Mesendoderm (in vitro differentiated cells): ENCODE data around the gene CFAP46.

Experiments used
- DNase-seq: peaks from one replicate; pipeline ENCODE4 v3.0.0; 2013
- H2AK5ac ChIP-seq: 2 replicates; pipeline ENCODE4 v1.6.1; 2013; ENCODE audit warnings: low read length, inconsistent platforms
- H2BK120ac ChIP-seq: 2 replicates; pipeline ENCODE4 v1.6.1; 2013; ENCODE audit warnings: low read depth, mild to moderate bottlenecking, low read length, moderate library complexity, mixed read lengths
- H2BK15ac ChIP-seq: replicated peaks from 2 replicates; pipeline ENCODE4 v1.6.1; 2013; ENCODE audit warnings: low read depth, mild to moderate bottlenecking, moderate library complexity
- H2BK5ac ChIP-seq: 2 replicates; pipeline ENCODE4 v1.6.1; 2013; ENCODE audit warnings: low read length, inconsistent platforms
- H3K18ac ChIP-seq: 2 replicates; pipeline ENCODE4 v1.6.1; 2013; ENCODE audit warnings: mild to moderate bottlenecking, low read length, mixed read lengths
- H3K23ac ChIP-seq: one replicate; pipeline ENCODE4 v1.6.1; 2013; ENCODE audit warnings: low read length
- H3K27ac ChIP-seq: 2 replicates; pipeline ENCODE4 v1.5.1; 2013; ENCODE audit warnings: low read depth, mild to moderate bottlenecking, inconsistent platforms, low read length, moderate library complexity
- H3K27me3 ChIP-seq: 2 replicates; pipeline ENCODE4 v1.6.1; 2013; ENCODE audit warnings: low read length, control low read depth, mild to moderate bottlenecking, inconsistent platforms; ENCODE audit not compliant: insufficient read depth, poor library complexity
- H3K36me3 ChIP-seq: 2 replicates; pipeline ENCODE4 v1.6.1; 2013; ENCODE audit warnings: low read length, inconsistent platforms; ENCODE audit not compliant: control insufficient read depth, insufficient read depth
- H3K4ac ChIP-seq: one replicate; pipeline ENCODE4 v1.6.1; 2013; ENCODE audit warnings: low read depth, mild to moderate bottlenecking, low read length, moderate library complexity
- H3K4me1 ChIP-seq: 2 replicates; pipeline ENCODE4 v1.6.1; 2013; ENCODE audit warnings: low read depth, low read length, inconsistent platforms; ENCODE audit not compliant: control insufficient read depth
- H3K4me2 ChIP-seq: 2 replicates; pipeline ENCODE4 v1.6.1; 2013; ENCODE audit warnings: low read length
- H3K4me3 ChIP-seq: 2 replicates; pipeline ENCODE4 v1.5.1; 2013; ENCODE audit warnings: mild to moderate bottlenecking, low read length
- H3K56ac ChIP-seq: one replicate; pipeline ENCODE4 v1.6.1; 2013; ENCODE audit warnings: low read length
- H3K79me1 ChIP-seq: 2 replicates; pipeline ENCODE4 v1.6.1; 2013; ENCODE audit warnings: low read length, inconsistent platforms
- H3K79me2 ChIP-seq: 2 replicates; pipeline ENCODE4 v1.6.1; 2013; ENCODE audit warnings: mild to moderate bottlenecking, low read length; ENCODE audit not compliant: control insufficient read depth, insufficient read depth
- H3K9ac ChIP-seq: 2 replicates; pipeline ENCODE4 v1.6.1; 2013; ENCODE audit warnings: low read length, inconsistent platforms
- H4K5ac ChIP-seq: one replicate; pipeline ENCODE4 v1.6.1; 2013; ENCODE audit warnings: low read length
- H4K8ac ChIP-seq: one replicate; pipeline ENCODE4 v1.6.1; 2013; ENCODE audit warnings: low read depth, mild to moderate bottlenecking, control low read depth, low read length, moderate library complexity
- WGBS: extraction: QIAGEN DNeasy Blood & Tissue Kit; methylation state at CpG from one replicate; pipeline ENCODE4 v1.1.7; 2013; ENCODE audit warnings: low lambda C conversion rate, missing lambda C conversion rate; ENCODE audit not compliant: insufficient coverage; ENCODE audit errors: extremely low coverage; 5-methylcytosine and 5-hydroxymethylcytosine counted together

The CFAP46 gene

GRCh38 chr10:132840698-132841614 lies 101.4 kb downstream of the CFAP46 start:
- WGBS = no CpG with 5 or more reads among the region's 24 CpGs
- no peak for DNase-seq
- Histone ChIP-seq H3K27me3 (no peaks in the 10 kb centered on the region), H3K4me1 (no peaks in the 10 kb centered on the region), H3K36me3 (no peaks in the 10 kb centered on the region), H3K79me1 (no peaks in the 10 kb centered on the region), H3K4me3 (no peak overlapping the region), H3K27ac (no peak overlapping the region), H2AK5ac (no peak overlapping the region), H3K4ac (no peak overlapping the region), H3K9ac (no peak overlapping the region), H4K8ac (no peak overlapping the region), H3K56ac (no peak overlapping the region), H3K18ac (no peak overlapping the region), H3K79me2 (no peaks in the 10 kb centered on the region), H2BK120ac (no peak overlapping the region), H3K4me2 (no peak overlapping the region), H4K5ac (no peak overlapping the region), H2BK5ac (no peak overlapping the region), H2BK15ac (no peak overlapping the region), H3K23ac (no peak overlapping the region)

- no peak overlapping the region for H3K56ac ChIP-seq
- no peak overlapping the region for H3K27ac ChIP-seq
- H3K27me3 ChIP-seq = no peaks in the 10 kb centered on the region
- no peak overlapping the region for H3K4me2 ChIP-seq
- no peak overlapping the region for H4K5ac ChIP-seq
- H3K4ac ChIP-seq = no peak overlapping the region
- H2BK120ac ChIP-seq = no peak overlapping the region
- H3K4me3 ChIP-seq = no peak overlapping the region
- H3K9ac ChIP-seq = no peak overlapping the region
- no peak overlapping the region for H3K23ac ChIP-seq
- H4K8ac ChIP-seq = no peak overlapping the region
- H3K79me1 ChIP-seq = no peaks in the 10 kb centered on the region
- H2BK5ac ChIP-seq = no peak overlapping the region
- H2BK15ac ChIP-seq = no peak overlapping the region
- no peak overlapping the region for H3K18ac ChIP-seq
- no CpG with 5 or more reads among the region's 13 CpGs for WGBS
- no peak overlapping the region for H2AK5ac ChIP-seq
- H3K79me2 ChIP-seq = no peaks in the 10 kb centered on the region
- no peaks in the 10 kb centered on the region for H3K36me3 ChIP-seq
- DNase-seq = no peak
- no peaks in the 10 kb centered on the region for H3K4me1 ChIP-seq
Measured at GRCh38 chr10:132839061-132839460, 103.3 kb downstream of the CFAP46 start.

- H3K4me1 ChIP-seq = no peaks in the 10 kb centered on the region
- no peak overlapping the region for H3K23ac ChIP-seq
- no peaks in the 10 kb centered on the region for H3K27me3 ChIP-seq
- no peak overlapping the region for H3K4ac ChIP-seq
- H2BK5ac ChIP-seq = no peak overlapping the region
- no peak overlapping the region for H3K27ac ChIP-seq
- H2BK15ac ChIP-seq = no peak overlapping the region
- H3K79me2 ChIP-seq = no peaks in the 10 kb centered on the region
- H2BK120ac ChIP-seq = no peak overlapping the region
- H3K4me3 ChIP-seq = no peak overlapping the region
- no peak overlapping the region for H3K56ac ChIP-seq
- H3K9ac ChIP-seq = no peak overlapping the region
- DNase-seq = no peak
- H4K8ac ChIP-seq = no peak overlapping the region
- H3K36me3 ChIP-seq = no peaks in the 10 kb centered on the region
- no peak overlapping the region for H2AK5ac ChIP-seq
- no peak overlapping the region for H3K18ac ChIP-seq
- no CpG with 5 or more reads among the region's 21 CpGs for WGBS
- no peak overlapping the region for H4K5ac ChIP-seq
- no peaks in the 10 kb centered on the region for H3K79me1 ChIP-seq
- no peak overlapping the region for H3K4me2 ChIP-seq
Measured at GRCh38 chr10:132838346-132838970, 103.9 kb downstream of the CFAP46 start.

- Histone ChIP-seq H3K27ac (no peak overlapping the region), H2AK5ac (no peak overlapping the region), H3K56ac (no peak overlapping the region), H3K4me2 (no peak overlapping the region), H3K4me1 (no peaks in the 10 kb centered on the region), H3K36me3 (no peaks in the 10 kb centered on the region), H3K4me3 (no peak overlapping the region), H3K18ac (no peak overlapping the region), H2BK15ac (no peak overlapping the region), H2BK120ac (no peak overlapping the region), H2BK5ac (no peak overlapping the region), H3K79me1 (no peaks in the 10 kb centered on the region), H3K27me3 (no peaks in the 10 kb centered on the region), H3K4ac (no peak overlapping the region), H3K79me2 (no peaks in the 10 kb centered on the region), H4K8ac (no peak overlapping the region), H4K5ac (no peak overlapping the region), H3K23ac (no peak overlapping the region), H3K9ac (no peak overlapping the region)
- no peak for DNase-seq
- no CpG with 5 or more reads among the region's 21 CpGs for WGBS
Measured at GRCh38 chr10:132837905-132838304, 104.5 kb downstream of the CFAP46 start.

GRCh38 chr10:132836832-132837540 lies 105.4 kb downstream of the CFAP46 start:
- Histone ChIP-seq H3K18ac (no peak overlapping the region), H2AK5ac (no peak overlapping the region), H3K4me2 (no peak overlapping the region), H3K4me1 (no peaks in the 10 kb centered on the region), H3K4me3 (no peak overlapping the region), H3K56ac (no peak overlapping the region), H3K4ac (no peak overlapping the region), H2BK15ac (no peak overlapping the region), H2BK5ac (no peak overlapping the region), H3K36me3 (no peaks in the 10 kb centered on the region), H2BK120ac (no peak overlapping the region), H3K27me3 (no peaks in the 10 kb centered on the region), H3K79me2 (no peaks in the 10 kb centered on the region), H3K23ac (no peak overlapping the region), H3K9ac (no peak overlapping the region), H3K27ac (no peak overlapping the region), H4K5ac (no peak overlapping the region), H4K8ac (no peak overlapping the region), H3K79me1 (no peaks in the 10 kb centered on the region)
- DNase-seq = peak; percentile 39
- WGBS = no CpG with 5 or more reads among the region's 34 CpGs
